ENCODE data around the gene SMG9.

SMG9 gene

GRCh38 chr19:43731346-43731745, 23.4 kb downstream of the SMG9 start:
- no peaks in the 10 kb centered on the region for H4K20me1 ChIP-seq (ENCODE audit: control insufficient read depth, insufficient read depth, low read depth, low read length)
- no peak overlapping the region for H3K27ac ChIP-seq (ENCODE audit: low read depth, low read length)
- H3K4me3 ChIP-seq (ENCODE audit: low read length): no peak overlapping the region
- H3K9me2 ChIP-seq (replicated peaks; ENCODE audit: control insufficient read depth, low read length): no peaks in the 10 kb centered on the region
- TF ChIP-seq EZH2phosphoT487 (IDR thresholded peaks at IDR 0.05; ENCODE audit: borderline replicate concordance, low read length) (no peak), CTCF (IDR thresholded peaks at IDR 0.05; ENCODE audit: low read depth, low read length, poor library complexity, severe bottlenecking) (no peak)
- no peaks in the 10 kb centered on the region for H3K79me2 ChIP-seq (ENCODE audit: control insufficient read depth, low read length)
- no peaks in the 10 kb centered on the region for H3K4me1 ChIP-seq (ENCODE audit: control insufficient read depth, low read length)
- H3F3A ChIP-seq (ENCODE audit: control insufficient read depth, insufficient read depth): no peaks in the 10 kb centered on the region
- peaks cover 40% of the 10 kb centered on the region for H3K36me3 ChIP-seq (ENCODE audit: control insufficient read depth, low read length)
- no peak overlapping the region for H3K4me2 ChIP-seq (ENCODE audit: low read length)
- no peaks in the 10 kb centered on the region for H3K9me3 ChIP-seq (ENCODE audit: control insufficient read depth, insufficient read depth, low read length)
- no peaks in the 10 kb centered on the region for H3K27me3 ChIP-seq (ENCODE audit: control insufficient read depth, low read length)

- H3K4me3 ChIP-seq (ENCODE audit: low read length): no peak overlapping the region
- H3K9me3 ChIP-seq (ENCODE audit: control insufficient read depth, insufficient read depth, low read length): no peaks in the 10 kb centered on the region
- H3K27ac ChIP-seq (ENCODE audit: low read depth, low read length): no peak overlapping the region
- TF ChIP-seq EZH2phosphoT487 (IDR thresholded peaks at IDR 0.05; ENCODE audit: borderline replicate concordance, low read length): no peak
- TF ChIP-seq CTCF (IDR thresholded peaks at IDR 0.05; ENCODE audit: low read depth, low read length, poor library complexity, severe bottlenecking): no peak
- H3K9me2 ChIP-seq (replicated peaks; ENCODE audit: control insufficient read depth, low read length): no peaks in the 10 kb centered on the region
- H3K4me2 ChIP-seq (ENCODE audit: low read length): no peak overlapping the region
- peaks cover 4% of the 10 kb centered on the region; the same call in 1 of the 2 replicates for H3F3A ChIP-seq (ENCODE audit: control insufficient read depth, insufficient read depth)
- peaks cover 38% of the 10 kb centered on the region for H3K36me3 ChIP-seq (ENCODE audit: control insufficient read depth, low read length)
- no peaks in the 10 kb centered on the region for H4K20me1 ChIP-seq (ENCODE audit: control insufficient read depth, insufficient read depth, low read depth, low read length)
- H3K79me2 ChIP-seq (ENCODE audit: control insufficient read depth, low read length): no peaks in the 10 kb centered on the region
- H3K4me1 ChIP-seq (ENCODE audit: control insufficient read depth, low read length): peaks cover 9% of the 10 kb centered on the region
- H3K27me3 ChIP-seq (ENCODE audit: control insufficient read depth, low read length): no peaks in the 10 kb centered on the region
Measured at GRCh38 chr19:43729919-43730318, 24.8 kb downstream of the SMG9 start.

GRCh38 chr19:43727593-43727853, 27.2 kb downstream of the SMG9 start:
- Histone ChIP-seq H3K27me3 (ENCODE audit: control insufficient read depth, low read length) (no peaks in the 10 kb centered on the region), H3F3A (ENCODE audit: control insufficient read depth, insufficient read depth) (peaks cover 4% of the 10 kb centered on the region; the same call in 1 of the 2 replicates), H3K4me1 (ENCODE audit: control insufficient read depth, low read length) (peaks cover 10% of the 10 kb centered on the region), H3K36me3 (ENCODE audit: control insufficient read depth, low read length) (peaks cover 25% of the 10 kb centered on the region), H3K9me3 (ENCODE audit: control insufficient read depth, insufficient read depth, low read length) (no peaks in the 10 kb centered on the region), H3K4me3 (ENCODE audit: low read length) (no peak overlapping the region), H4K20me1 (ENCODE audit: control insufficient read depth, insufficient read depth, low read depth, low read length) (no peaks in the 10 kb centered on the region), H3K79me2 (ENCODE audit: control insufficient read depth, low read length) (no peaks in the 10 kb centered on the region), H3K27ac (ENCODE audit: low read depth, low read length) (no peak overlapping the region), H3K4me2 (ENCODE audit: low read length) (no peak overlapping the region), H3K9me2 (replicated peaks; ENCODE audit: control insufficient read depth, low read length) (no peaks in the 10 kb centered on the region)
- TF ChIP-seq CTCF (IDR thresholded peaks at IDR 0.05; ENCODE audit: low read depth, low read length, poor library complexity, severe bottlenecking) (no peak), EZH2phosphoT487 (IDR thresholded peaks at IDR 0.05; ENCODE audit: borderline replicate concordance, low read length) (no peak)
